Coronary artery (tissue), 2 donors: ENCODE measurements around the gene MYH2.

Source experiments
- DNase-seq: peaks from one replicate; pipeline ENCODE4 v3.0.0-alpha.2; 2017; ENCODE audit warnings: low spot score
- H3K27ac ChIP-seq, 2 donors: fragments of 200-600 bp; sonication (generic); one replicate each; pipeline ENCODE4 v1.5.1; 2016 to 2019
- H3K4me3 ChIP-seq: fragments of 200-600 bp; sonication (generic); 2 replicates; pipeline ENCODE4 v1.5.1; 2016; ENCODE audit warnings: mild to moderate bottlenecking, moderate library complexity
- CTCF ChIP-seq: fragments of 200-600 bp; sonication (generic); IDR thresholded peaks from one replicate; pipeline ENCODE4 v1.5.1; 2019; ENCODE audit warnings: antibody characterized with exemption

Gene MYH2

GRCh38 chr17:10549096-10549842, at the start of gene MYH2:
MYH2 (minus strand) TSS chr17:10549658; CDS start chr17:10547920, 1,738 bp downstream.
- no peak within 1 kb of the TSS for H3K4me3 ChIP-seq
- no peak within 1 kb of the TSS for H3K27ac ChIP-seq
- DNase-seq, result no peak
- no peak for TF ChIP-seq CTCF

DNA sequence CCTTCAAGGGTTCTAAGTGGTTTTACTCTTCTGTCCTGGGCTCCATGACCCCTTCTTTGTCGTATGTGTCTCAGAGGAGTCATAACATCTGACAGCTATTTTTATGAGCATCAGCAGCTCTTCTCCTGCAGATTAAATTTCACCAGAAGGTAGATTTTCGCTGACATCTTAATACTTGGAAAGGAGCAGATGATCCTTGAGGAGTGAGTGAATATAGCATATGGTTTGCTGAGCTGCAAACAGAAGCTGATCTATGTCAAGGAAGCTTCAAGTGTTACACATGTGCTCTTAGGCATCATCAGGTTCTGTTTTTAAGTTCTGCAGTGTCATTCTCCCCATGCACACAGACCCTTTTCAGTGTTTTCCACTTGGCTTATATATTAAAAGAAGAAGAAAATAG, 49.2 kb upstream of the MYH2 start:
- DNase-seq, result no peak
- no peak for TF ChIP-seq CTCF
- Histone ChIP-seq H3K4me3 (no peak overlapping the region), H3K27ac (no peak overlapping the region)

GRCh38 chr17:10589553-10590145, 40.2 kb upstream of the MYH2 start:
- no peak overlapping the region for H3K4me3 ChIP-seq
- no peak overlapping the region for H3K27ac ChIP-seq
- DNase-seq, result no peak
- TF ChIP-seq CTCF, result no peak

- Histone ChIP-seq H3K4me3 (no peak overlapping the region), H3K27ac (no peak overlapping the region)
- no peak for DNase-seq
- no peak for TF ChIP-seq CTCF
Observed at GRCh38 chr17:10585529-10585928, 36.1 kb upstream of the MYH2 start.

GRCh38 chr17:10583834-10584233, 34.4 kb upstream of the MYH2 start:
- no peak overlapping the region for H3K4me3 ChIP-seq
- H3K27ac ChIP-seq, result no peak overlapping the region
- no peak for DNase-seq
- TF ChIP-seq CTCF, result no peak

DNA sequence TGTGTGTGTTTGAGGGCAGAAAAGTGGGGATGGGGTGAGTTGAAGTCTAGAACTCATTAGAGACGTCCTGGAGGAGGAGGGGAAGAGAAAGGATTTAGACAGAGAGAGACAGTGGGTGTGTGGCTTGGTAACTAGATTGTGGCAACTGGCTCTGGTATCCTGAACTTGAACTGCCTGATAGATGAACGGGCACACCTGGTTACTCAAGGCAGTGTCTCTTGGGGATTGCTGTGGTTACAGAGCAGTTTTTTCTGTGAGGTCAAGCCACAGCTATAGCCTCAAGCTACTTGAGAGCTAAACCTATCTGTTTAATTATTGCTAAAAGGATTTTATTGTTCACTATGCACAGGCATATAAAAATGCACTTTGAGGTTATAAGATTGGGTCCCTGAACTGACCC, 29.8 kb upstream of the MYH2 start:
- TF ChIP-seq CTCF, result no peak
- Histone ChIP-seq H3K27ac (no peak overlapping the region), H3K4me3 (no peak overlapping the region)
- no peak for DNase-seq

GRCh38 chr17:10574324-10574723, 24.9 kb upstream of the MYH2 start:
- Histone ChIP-seq H3K27ac (no peak overlapping the region), H3K4me3 (no peak overlapping the region)
- no peak for DNase-seq
- no peak for TF ChIP-seq CTCF
